Transverse colon (tissue), 4 donors: ENCODE results near the gene FER1L5.

ENCODE experiments used
- POLR2A ChIP-seq: fragments of 450-650 bp; IDR thresholded peaks from one replicate; pipeline ENCODE4 v1.6.1; 2016; ENCODE audit warnings: antibody characterized with exemption, mild to moderate bottlenecking, moderate library complexity
- POLR2AphosphoS5 ChIP-seq, 3 donors: sonication (generic); formaldehyde crosslinking; IDR thresholded peaks; one replicate each; pipeline ENCODE4 v1.6.1; 2016; ENCODE audit warnings: antibody characterized with exemption in 3 of 3
- TF ChIP-seq, protein P1 (sequence below), 5 experiments: fragments of 200-600 bp in 3 of 5; fragments of 450-650 bp in 2 of 5; sonication (generic) in 3 of 5; IDR thresholded peaks; 1 replicate in 2 of 5; 2 replicates in 3 of 5; pipeline ENCODE4 v1.5.1; 2016 to 2017; ENCODE audit warnings: antibody characterized with exemption in 5 of 5, inconsistent platforms in 3 of 5, mild to moderate bottlenecking in 2 of 5, moderate library complexity in 1 of 5

DNA sequence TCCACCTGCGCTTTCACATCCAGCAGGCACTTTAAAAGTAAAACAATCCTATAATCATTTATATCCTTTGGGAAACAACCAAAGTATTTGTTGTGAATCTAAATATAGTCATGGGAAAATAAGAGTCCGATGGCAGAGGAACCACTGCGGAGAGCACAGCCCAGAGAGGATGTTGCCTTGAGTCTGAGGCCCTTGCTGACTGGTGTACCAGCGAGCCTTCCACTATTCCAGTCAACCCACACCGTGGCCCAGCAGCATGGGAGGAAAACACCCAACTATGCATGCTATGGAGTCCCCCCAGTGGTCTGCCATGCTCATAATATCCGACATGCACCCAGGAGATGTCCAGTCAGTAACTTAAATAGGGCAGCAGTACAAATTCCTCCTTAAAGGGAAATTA is 26.0 kb upstream of the FER1L5 start:
- TF ChIP-seq POLR2AphosphoS5 (IDR thresholded peaks at IDR 0.05) (no peak), POLR2A (no peak)
- TF ChIP-seq, protein P1, sequence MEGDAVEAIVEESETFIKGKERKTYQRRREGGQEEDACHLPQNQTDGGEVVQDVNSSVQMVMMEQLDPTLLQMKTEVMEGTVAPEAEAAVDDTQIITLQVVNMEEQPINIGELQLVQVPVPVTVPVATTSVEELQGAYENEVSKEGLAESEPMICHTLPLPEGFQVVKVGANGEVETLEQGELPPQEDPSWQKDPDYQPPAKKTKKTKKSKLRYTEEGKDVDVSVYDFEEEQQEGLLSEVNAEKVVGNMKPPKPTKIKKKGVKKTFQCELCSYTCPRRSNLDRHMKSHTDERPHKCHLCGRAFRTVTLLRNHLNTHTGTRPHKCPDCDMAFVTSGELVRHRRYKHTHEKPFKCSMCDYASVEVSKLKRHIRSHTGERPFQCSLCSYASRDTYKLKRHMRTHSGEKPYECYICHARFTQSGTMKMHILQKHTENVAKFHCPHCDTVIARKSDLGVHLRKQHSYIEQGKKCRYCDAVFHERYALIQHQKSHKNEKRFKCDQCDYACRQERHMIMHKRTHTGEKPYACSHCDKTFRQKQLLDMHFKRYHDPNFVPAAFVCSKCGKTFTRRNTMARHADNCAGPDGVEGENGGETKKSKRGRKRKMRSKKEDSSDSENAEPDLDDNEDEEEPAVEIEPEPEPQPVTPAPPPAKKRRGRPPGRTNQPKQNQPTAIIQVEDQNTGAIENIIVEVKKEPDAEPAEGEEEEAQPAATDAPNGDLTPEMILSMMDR (IDR thresholded peaks at IDR 0.05) = no peak
